HepG2 (cell line): Measurements from ENCODE around the gene LTA4H. TPM values are rescaled to one million over a fixed set of nuclear protein-coding genes. Genes with fewer than 3 reads are reported as not detected.

Experiments
- GABPA ChIP-seq, 2 experiments: IDR thresholded peaks; 2 replicates each; pipeline ENCODE4 v1.6.1; 2011 to 2016; ENCODE audit warnings: low read depth in 2 of 2, low read length in 1 of 2, missing biosample characterization in 1 of 2, missing genetic modification characterization in 1 of 2
- GPN1 ChIP-seq: sonication (generic); formaldehyde crosslinking; IDR thresholded peaks from 2 replicates; pipeline ENCODE4 v1.5.1; 2020; ENCODE audit warnings: missing genetic modification reagents, borderline replicate concordance
- KLF13 ChIP-seq: sonication (generic); formaldehyde crosslinking; IDR thresholded peaks from 2 replicates; pipeline ENCODE4 v1.4.0; 2020; ENCODE audit warnings: mild to moderate bottlenecking, missing genetic modification reagents
- MBD4 ChIP-seq: IDR thresholded peaks from 2 replicates; pipeline ENCODE4 v1.6.1; 2012; ENCODE audit warnings: low read length, inconsistent platforms, borderline replicate concordance
- MED1 ChIP-seq: sonication (generic); formaldehyde crosslinking; IDR thresholded peaks from 2 replicates; pipeline ENCODE4 v1.4.0; 2020; ENCODE audit warnings: missing genetic modification reagents
- MTF2 ChIP-seq: sonication (generic); formaldehyde crosslinking; IDR thresholded peaks from 2 replicates; pipeline ENCODE4 v1.5.0; 2020; ENCODE audit warnings: missing genetic modification reagents, borderline replicate concordance
- NFIC ChIP-seq: IDR thresholded peaks from 2 replicates; pipeline ENCODE4 v1.6.1; 2012; ENCODE audit warnings: mild to moderate bottlenecking, low read length, inconsistent platforms
- PCBP1 ChIP-seq: fragments of 200-400 bp; formaldehyde crosslinking; IDR thresholded peaks from 2 replicates; pipeline ENCODE4 v1.6.1; 2017; ENCODE audit warnings: mild to moderate bottlenecking, low read depth, low read length, borderline replicate concordance
- POLR2AphosphoS2 ChIP-seq: IDR thresholded peaks from 2 replicates; pipeline ENCODE4 v1.6.1; 2011; ENCODE audit warnings: low read depth, low read length, improper control_type of control experiment
- RAD51 ChIP-seq: fragments of 450-650 bp; IDR thresholded peaks from 2 replicates; pipeline ENCODE4 v1.6.1; 2016; ENCODE audit warnings: borderline replicate concordance
- SP1 ChIP-seq, 2 experiments: fragments of 450-650 bp in 1 of 2; sonication (generic) in 1 of 2; formaldehyde crosslinking in 1 of 2; IDR thresholded peaks; 2 replicates each; pipeline versions ENCODE4 v1.4.0 to v1.6.1; 2016 to 2020; ENCODE audit warnings: missing genetic modification reagents in 1 of 2
- SRY ChIP-seq: sonication (generic); formaldehyde crosslinking; IDR thresholded peaks from 2 replicates; pipeline ENCODE4 v1.8.0; 2022; ENCODE audit warnings: mild to moderate bottlenecking, missing genetic modification reagents
- TGIF2 ChIP-seq: IDR thresholded peaks from 2 replicates; pipeline ENCODE4 v1.6.1; 2016; ENCODE audit warnings: control low read depth, missing compliant biosample characterization
- ZFP41 ChIP-seq: sonication (generic); formaldehyde crosslinking; IDR thresholded peaks from 2 replicates; pipeline ENCODE4 v1.4.0; 2020; ENCODE audit warnings: mild to moderate bottlenecking, missing genetic modification reagents, borderline replicate concordance
- ZNF329 ChIP-seq: sonication (generic); formaldehyde crosslinking; IDR thresholded peaks from 2 replicates; pipeline ENCODE4 v1.9.0; 2021; ENCODE audit warnings: low read depth, mild to moderate bottlenecking, missing genetic modification reagents
- ZNF589 ChIP-seq: sonication (generic); formaldehyde crosslinking; conservative IDR thresholded peaks from 2 replicates; pipeline ENCODE4 v1.8.0; 2022; ENCODE audit warnings: mild to moderate bottlenecking, moderate library complexity, missing genetic modification reagents
- polyA plus RNA-seq, 8 experiments: library from polyadenylated mRNA; depleted of rRNA in 3 of 8; stranded (reverse) in 7 of 8; unstranded in 1 of 8; fragments of >200 nt; fragmentation: Illumina TruSeq in 4 of 8; extraction: Trizol in 4 of 8; gene quantifications; 2 replicates each; pipeline versions ENCODE4 v1.2.1 to v1.2.3, GENCODE V29; 2011 to 2016; ENCODE audit warnings: low read depth in 4 of 8, missing spikeins in 1 of 8, mixed read lengths in 1 of 8; ENCODE audit not compliant: insufficient read depth in 1 of 8
- total RNA-seq, 5 experiments: library from RNA; depleted of rRNA; stranded (reverse); fragments of >200 nt; fragmentation: Illumina TruSeq; extraction: Trizol; gene quantifications; 2 replicates each; pipeline ENCODE4 v1.2.3, GENCODE V29; 2016; ENCODE audit warnings: low read depth in 1 of 5
- TF ChIP-seq, protein P1 (sequence below): sonication (generic); formaldehyde crosslinking; IDR thresholded peaks from 2 replicates; pipeline ENCODE4 v1.4.0; 2020; ENCODE audit warnings: missing genetic modification reagents, borderline replicate concordance
- TF ChIP-seq, protein P2 (sequence below): sonication (generic); formaldehyde crosslinking; IDR thresholded peaks from 2 replicates; pipeline ENCODE4 v1.5.0; 2020; ENCODE audit warnings: mild to moderate bottlenecking, missing genetic modification reagents
- TF ChIP-seq, protein P3 (sequence below): sonication (generic); formaldehyde crosslinking; conservative IDR thresholded peaks from 2 replicates; pipeline ENCODE4 v1.8.0; 2022; ENCODE audit warnings: mild to moderate bottlenecking, moderate library complexity, missing genetic modification reagents
- TF ChIP-seq, protein P4 (sequence below): sonication (generic); formaldehyde crosslinking; IDR thresholded peaks from 2 replicates; pipeline ENCODE4 v1.8.1; 2023; ENCODE audit warnings: mild to moderate bottlenecking, missing genetic modification reagents
- TF ChIP-seq, protein P5 (sequence below): sonication (generic); formaldehyde crosslinking; IDR thresholded peaks from 2 replicates; pipeline ENCODE4 v1.8.1; 2023; ENCODE audit warnings: missing genetic modification reagents, inconsistent platforms, borderline replicate concordance
- TF ChIP-seq, protein P6 (sequence below): sonication (generic); formaldehyde crosslinking; IDR thresholded peaks from 2 replicates; pipeline ENCODE4 v1.4.0; 2020; ENCODE audit warnings: mild to moderate bottlenecking, missing genetic modification reagents

LTA4H gene
- total and polyA plus RNA-seq, 2 of the 13 experiments (the other 11 are each of a cell fraction or from before 2014, with no cell fraction given) = 87.5 to 90.4 TPM

DNA sequence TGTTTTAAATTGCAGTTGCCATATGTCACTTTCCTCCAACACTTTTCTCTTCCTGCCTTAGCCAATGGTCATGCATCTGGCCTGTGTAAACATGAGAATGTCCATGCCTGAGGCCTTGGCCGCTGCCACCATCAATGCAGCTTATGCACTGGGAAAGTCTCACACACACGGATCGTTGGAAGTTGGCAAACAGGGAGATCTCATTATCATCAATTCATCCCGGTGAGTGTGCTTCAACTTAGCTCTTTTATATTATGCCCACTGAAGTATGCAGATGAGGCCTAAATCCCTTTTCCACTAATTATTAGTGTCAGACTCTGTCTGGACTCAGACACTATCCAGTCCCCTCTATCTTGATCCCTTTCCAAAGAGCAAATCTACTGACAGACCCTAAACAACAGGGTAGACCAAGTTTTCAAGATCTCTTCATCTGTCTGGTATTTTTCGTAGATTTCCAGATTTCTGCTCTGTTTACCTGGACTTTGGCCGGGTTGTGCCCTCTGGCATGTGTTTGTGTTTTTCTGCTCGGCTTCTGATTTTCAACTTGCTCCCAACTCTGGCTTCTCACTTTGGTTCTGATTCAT is 69.0 kb downstream of the LTA4H start (continued):
- TF ChIP-seq, protein P1, sequence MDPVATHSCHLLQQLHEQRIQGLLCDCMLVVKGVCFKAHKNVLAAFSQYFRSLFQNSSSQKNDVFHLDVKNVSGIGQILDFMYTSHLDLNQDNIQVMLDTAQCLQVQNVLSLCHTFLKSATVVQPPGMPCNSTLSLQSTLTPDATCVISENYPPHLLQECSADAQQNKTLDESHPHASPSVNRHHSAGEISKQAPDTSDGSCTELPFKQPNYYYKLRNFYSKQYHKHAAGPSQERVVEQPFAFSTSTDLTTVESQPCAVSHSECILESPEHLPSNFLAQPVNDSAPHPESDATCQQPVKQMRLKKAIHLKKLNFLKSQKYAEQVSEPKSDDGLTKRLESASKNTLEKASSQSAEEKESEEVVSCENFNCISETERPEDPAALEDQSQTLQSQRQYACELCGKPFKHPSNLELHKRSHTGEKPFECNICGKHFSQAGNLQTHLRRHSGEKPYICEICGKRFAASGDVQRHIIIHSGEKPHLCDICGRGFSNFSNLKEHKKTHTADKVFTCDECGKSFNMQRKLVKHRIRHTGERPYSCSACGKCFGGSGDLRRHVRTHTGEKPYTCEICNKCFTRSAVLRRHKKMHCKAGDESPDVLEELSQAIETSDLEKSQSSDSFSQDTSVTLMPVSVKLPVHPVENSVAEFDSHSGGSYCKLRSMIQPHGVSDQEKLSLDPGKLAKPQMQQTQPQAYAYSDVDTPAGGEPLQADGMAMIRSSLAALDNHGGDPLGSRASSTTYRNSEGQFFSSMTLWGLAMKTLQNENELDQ (CRISPR knock-in tag) = no peak
- TF ChIP-seq GPN1 (CRISPR knock-in tag) (no peak), PCBP1 (no peak), SRY (no peak), SP1 (IDR thresholded peaks at IDR 0.05) (no peak), SP1 (CRISPR knock-in tag; IDR thresholded peaks at IDR 0.05) (0 out of 2 replicates have a peak, but pooled peaks have one; percentile 24), MTF2 (CRISPR knock-in tag) (no peak), KLF13 (CRISPR knock-in tag) (no peak), ZNF589 (CRISPR knock-in tag) (no peak), TGIF2 (CRISPR knock-in tag) (no peak), POLR2AphosphoS2 (no peak), NFIC (peak; percentile 74; the same call in 1 of the 2 replicates), ZNF329 (CRISPR knock-in tag) (no peak), MED1 (peak; percentile 87), RAD51 (no peak), ZFP41 (CRISPR knock-in tag) (no peak), GABPA (IDR thresholded peaks at IDR 0.05; ENCODE audit: low read depth, low read length) (no peak), GABPA (CRISPR knock-in tag; IDR thresholded peaks at IDR 0.05; ENCODE audit: low read depth) (peak; percentile 38; the same call in 1 of the 2 replicates), MBD4 (0 out of 2 replicates have a peak, but pooled peaks have one; percentile 44)
- TF ChIP-seq, protein P2, sequence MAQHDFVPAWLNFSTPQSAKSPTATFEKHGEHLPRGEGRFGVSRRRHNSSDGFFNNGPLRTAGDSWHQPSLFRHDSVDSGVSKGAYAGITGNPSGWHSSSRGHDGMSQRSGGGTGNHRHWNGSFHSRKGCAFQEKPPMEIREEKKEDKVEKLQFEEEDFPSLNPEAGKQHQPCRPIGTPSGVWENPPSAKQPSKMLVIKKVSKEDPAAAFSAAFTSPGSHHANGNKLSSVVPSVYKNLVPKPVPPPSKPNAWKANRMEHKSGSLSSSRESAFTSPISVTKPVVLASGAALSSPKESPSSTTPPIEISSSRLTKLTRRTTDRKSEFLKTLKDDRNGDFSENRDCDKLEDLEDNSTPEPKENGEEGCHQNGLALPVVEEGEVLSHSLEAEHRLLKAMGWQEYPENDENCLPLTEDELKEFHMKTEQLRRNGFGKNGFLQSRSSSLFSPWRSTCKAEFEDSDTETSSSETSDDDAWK (CRISPR knock-in tag) = no peak
- TF ChIP-seq, protein P3, sequence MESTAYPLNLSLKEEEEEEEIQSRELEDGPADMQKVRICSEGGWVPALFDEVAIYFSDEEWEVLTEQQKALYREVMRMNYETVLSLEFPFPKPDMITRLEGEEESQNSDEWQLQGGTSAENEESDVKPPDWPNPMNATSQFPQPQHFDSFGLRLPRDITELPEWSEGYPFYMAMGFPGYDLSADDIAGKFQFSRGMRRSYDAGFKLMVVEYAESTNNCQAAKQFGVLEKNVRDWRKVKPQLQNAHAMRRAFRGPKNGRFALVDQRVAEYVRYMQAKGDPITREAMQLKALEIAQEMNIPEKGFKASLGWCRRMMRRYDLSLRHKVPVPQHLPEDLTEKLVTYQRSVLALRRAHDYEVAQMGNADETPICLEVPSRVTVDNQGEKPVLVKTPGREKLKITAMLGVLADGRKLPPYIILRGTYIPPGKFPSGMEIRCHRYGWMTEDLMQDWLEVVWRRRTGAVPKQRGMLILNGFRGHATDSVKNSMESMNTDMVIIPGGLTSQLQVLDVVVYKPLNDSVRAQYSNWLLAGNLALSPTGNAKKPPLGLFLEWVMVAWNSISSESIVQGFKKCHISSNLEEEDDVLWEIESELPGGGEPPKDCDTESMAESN = no peak
- TF ChIP-seq, protein P4, sequence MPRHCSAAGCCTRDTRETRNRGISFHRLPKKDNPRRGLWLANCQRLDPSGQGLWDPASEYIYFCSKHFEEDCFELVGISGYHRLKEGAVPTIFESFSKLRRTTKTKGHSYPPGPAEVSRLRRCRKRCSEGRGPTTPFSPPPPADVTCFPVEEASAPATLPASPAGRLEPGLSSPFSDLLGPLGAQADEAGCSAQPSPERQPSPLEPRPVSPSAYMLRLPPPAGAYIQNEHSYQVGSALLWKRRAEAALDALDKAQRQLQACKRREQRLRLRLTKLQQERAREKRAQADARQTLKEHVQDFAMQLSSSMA (CRISPR knock-in tag) = no peak
- TF ChIP-seq, protein P5, sequence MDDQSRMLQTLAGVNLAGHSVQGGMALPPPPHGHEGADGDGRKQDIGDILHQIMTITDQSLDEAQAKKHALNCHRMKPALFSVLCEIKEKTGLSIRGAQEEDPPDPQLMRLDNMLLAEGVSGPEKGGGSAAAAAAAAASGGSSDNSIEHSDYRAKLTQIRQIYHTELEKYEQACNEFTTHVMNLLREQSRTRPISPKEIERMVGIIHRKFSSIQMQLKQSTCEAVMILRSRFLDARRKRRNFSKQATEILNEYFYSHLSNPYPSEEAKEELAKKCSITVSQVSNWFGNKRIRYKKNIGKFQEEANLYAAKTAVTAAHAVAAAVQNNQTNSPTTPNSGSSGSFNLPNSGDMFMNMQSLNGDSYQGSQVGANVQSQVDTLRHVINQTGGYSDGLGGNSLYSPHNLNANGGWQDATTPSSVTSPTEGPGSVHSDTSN = no peak
- TF ChIP-seq, protein P6, sequence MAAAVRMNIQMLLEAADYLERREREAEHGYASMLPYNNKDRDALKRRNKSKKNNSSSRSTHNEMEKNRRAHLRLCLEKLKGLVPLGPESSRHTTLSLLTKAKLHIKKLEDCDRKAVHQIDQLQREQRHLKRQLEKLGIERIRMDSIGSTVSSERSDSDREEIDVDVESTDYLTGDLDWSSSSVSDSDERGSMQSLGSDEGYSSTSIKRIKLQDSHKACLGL = no peak
